SHP77 treated with DMSO at 0.1 percent for 48 hours (cell line): ENCODE measurements around the gene CCP110.
"Not testable (repeated sequence)": the region's sequence is repeated elsewhere in the genome, so short reads cannot be mapped to it uniquely, and the experiment has no call there.

Experiments used
- DNase-seq: peaks from one replicate; lab custom pipeline; 2025; lab: John Stamatoyannopoulos, UW

CCP110 gene

DNA sequence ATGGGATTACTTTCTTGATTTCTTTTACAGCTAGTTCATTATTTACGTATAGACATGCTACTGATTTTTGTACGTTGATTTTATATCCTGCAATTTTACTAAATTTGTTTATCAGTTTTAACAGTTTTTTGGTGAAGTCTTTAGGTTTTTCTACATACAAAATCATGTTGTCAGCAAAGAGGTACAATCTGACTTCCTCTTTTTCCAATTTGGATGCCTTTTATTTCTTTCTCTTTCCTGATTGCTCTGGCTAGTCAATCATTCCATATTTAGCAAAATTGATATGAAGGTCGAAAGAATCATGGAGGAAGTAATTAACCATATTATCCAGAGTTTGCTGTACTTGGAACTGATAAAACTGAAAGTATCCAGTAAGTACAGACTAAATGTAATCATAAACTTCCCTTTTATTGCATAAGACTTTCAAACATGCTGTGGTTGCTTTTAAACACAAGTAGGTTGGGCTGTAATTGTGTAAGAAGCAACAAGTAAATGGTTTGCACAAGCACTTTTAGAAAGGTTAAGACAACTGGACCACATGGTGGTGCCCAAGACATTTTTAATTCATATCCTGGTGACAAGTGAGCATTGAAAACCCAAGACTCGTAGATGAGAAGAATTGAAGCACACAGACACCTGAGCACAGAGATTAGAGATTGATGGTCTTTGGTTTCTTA, 10.2 kb upstream of the CCP110 start:
- no peak for DNase-seq

DNA sequence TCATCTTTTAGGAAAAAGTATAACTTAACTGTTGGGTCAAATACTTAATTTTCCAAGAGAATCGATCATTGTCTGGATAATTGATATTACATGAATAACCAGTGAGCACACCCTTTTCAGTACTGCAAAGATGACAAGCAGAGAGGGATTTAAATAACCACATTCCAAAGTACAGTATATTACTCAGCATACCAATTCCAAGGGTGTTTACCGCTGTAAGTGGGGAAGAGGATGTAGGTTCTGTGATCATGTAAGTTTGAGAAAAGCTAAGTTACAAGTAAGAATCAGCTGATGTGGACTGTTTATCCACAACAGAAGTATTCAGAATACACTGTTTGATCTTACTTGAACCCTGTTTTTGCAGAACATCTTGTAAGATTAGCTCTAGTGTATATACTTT, 8.0 kb upstream of the CCP110 start:
- no peak for DNase-seq

DNA sequence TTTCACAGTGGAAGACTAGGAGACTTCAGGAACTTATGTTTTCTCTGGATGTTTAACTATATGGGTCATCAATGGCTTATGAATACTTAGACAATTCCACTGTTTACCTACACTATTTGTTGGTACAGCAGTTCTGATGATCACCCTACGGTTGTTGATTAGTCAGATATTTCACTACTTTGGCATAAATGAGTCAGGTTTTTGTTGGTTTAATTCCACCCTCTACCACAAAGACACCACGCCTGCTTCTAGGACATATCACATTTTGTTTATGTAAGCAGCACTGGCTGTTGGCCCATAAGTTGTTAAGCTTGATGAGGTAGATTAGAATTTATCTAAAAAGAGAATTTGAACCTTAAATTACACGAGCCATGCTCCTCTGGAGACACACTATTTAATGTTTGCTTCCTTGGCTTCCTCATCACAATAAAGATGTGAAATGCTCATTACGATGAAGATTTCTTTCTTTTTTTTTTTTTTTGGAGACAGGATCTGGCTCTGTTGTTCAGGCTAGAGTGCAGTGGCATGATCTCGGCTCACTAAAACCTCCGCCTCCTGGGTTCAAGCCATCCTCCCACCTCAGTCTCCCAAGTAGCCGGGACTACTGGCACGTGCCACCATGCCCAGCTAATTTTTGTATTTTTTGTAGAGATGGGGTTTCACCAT, 6.2 kb upstream of the CCP110 start:
- DNase-seq, result no peak

DNA sequence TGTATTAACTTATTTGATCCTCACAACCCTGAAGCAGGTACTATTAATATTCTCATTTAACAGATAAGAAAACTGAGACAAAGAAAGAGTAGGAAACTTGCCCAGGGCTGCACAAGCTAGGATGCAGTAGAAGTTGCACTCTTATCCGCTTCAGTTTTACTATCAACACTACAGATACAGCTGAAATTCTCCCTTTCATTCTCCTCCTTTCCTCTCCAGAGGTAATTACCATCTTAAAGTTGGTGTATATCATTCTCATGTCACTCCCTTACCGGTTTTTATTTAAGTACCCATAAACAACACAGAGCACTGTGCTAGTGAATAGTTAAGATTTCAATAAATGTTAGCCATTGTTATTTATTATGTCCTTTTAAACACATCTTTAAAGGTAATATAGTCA, 5.4 kb upstream of the CCP110 start:
- no peak for DNase-seq

DNA sequence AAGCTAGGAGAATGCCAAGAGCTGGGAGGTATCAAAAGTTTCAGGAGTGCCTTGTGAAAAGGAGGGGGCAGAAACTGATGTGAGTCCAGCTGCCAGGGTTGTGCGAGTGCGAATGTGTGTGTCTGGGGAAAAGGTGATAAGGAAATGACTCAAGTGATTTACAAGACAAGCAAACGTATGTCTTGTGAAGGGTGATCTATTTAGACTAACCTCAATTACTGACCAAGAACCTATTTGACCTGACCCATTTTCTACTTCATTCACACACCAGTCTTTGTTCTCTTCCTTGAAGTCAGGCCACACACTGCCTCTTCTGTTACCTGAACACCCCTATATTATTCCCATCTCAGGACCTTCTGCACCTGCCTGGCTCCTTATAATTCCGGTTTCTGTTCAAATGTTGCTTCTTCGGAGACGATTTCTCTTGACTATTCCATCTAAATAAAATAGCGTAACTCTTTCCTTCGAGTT, 2.8 kb upstream of the CCP110 start:
- DNase-seq, result no peak

DNA sequence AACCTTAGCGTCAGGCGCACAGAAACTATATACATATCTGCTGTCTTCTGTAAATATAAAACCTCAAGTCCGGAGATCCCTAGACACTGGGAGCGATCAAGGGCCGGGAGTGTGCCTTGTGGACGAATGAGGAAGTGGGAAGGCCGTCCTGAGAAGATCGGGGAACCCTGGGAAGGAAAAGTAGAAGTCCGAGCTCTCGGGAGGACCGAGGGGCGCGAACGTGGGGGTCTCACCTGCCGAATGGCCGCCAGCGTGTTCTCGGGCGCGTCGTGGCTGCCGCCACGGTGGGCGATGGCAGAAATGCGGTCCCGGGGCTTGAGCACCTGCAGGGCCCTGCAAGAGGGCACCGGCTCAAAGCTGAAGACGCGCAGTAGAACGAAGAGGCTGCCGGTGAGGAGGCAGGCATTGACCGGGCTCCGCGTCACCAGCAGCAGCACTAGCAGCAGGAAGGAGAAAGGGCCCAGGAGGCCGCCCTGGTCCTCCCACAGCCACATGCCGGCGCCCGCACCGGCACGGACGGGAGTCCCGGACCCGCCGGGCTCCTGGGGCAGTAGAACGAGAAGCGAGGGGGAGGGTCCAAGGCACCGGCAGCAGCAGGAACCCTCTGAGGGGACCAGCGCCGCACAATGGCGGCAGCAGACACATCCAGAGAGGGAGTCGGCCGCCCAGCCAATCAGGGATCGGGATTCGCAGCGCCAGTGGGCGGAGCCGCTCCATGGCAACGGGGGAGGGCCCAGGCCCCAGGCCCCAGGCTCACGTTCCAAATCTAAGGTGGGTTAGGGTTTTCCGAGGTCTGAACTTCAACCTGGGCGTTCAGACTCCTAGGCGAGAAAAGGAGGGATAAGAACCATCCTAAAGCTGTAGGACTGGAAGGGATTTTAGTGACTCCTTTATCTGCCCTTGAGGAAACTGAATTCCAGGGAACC, 2.0 kb upstream of the CCP110 start, which contains the start of gene GDE1:
GDE1 (minus strand) TSS at position 628 of the 926 bp plus-strand sequence; CDS start at position 494, 134 bp downstream.
- DNase-seq, result peak; percentile 29

DNA sequence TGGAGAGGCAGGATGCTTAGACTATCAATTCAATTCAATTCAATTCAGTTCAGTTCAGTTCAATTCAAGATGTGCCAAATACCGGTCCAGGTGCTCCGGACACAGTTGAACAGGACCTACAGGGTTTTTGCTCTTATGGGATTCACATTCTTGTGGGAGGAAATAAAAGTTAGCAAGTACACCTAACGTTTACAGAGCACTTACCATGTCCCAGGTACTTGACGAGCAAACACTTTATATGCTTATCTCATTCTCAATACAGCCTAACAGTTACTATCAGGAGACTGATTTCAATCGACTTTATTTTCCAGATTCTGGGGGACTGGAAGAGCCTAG, 1.4 kb upstream of the CCP110 start:
- DNase-seq, result no peak

DNA sequence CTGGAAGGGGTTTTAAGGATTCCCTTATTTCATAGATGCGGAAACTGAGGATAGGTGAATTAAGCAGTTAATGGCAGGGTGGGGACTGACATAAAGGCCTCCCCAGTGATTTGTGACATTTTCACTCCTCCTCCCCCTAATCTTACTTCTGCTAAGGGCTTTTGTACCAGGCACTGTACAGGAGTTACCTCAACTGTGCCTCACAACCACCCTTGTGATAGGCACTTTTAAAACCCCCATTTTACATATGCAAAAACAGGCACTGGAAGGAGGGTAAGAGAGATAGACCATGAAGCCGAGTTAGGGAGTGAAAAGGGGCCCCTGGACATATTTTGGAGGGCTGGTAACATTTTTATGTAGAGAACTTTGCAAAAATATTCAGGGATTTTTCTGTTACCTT, 982 bp upstream of the CCP110 start:
- DNase-seq, result no peak

DNA sequence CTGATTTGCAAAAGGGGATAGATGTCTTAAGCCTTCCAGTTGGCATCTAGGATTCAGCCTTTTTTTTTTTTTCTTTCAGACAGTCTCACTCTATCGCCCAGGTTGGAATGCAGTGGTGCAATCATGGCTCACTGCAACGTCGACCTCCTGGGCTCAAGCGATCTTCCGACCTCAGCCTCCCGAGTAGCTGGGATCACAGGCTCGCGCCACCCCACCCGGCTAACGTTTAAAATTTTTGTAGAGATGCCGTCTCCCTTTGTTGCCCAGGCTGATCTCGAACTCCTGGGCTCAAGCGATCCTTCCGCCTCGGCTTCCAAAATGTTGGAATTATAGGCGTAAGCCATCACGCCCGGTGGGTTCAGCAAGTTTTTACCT, 571 bp upstream of the CCP110 start:
- DNase-seq, result no peak

DNA sequence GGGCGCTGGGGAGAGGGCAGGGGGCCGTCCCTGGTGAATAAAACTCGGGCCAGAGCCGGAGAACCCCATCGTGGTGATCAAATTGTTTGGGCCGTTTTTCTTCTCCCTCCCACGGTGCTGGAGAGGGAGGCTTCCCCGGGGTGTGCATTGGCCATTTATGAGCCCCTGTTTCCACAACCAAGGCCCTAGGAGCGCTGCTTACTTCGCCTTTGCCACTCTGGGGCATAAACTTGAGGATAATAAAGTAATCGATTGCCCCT, 544 bp downstream of the CCP110 start:
- DNase-seq, result no peak

DNA sequence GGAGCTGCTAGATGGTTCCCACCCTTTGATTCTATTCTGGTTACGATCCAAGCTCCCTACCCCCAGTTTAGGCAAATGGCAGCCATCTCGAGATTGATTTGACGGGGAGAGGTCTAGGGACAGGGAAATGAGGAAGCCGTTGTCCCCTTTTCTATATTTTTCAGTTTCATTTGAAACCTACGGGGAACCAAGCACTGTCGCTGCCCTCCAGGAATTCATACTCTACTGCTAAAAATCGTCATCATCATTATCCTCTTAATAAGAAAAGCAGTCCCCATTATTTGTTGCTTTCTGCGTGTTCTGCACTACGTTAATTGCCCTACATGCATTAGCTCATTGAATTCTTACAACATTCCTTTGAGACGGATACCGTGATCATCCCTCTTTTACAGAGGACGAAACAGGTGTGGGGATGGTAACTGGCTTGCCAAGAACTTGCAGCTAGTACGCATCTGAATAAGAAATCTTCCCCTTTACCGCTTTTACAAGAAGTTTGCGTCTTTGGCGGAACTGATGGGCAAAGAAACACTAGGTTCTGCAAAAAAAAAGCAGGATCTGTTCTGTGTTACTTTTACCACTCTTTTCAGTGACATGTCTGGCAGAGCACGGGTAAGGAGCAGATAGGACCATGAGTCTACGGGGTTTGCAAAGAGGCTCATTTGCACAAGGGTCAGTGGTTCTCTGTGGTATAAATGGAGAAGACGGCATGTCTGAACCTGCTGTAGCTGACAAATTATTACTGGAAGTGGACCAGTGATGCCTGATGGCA, 1.1 kb downstream of the CCP110 start:
- DNase-seq, result peak; percentile 27

DNA sequence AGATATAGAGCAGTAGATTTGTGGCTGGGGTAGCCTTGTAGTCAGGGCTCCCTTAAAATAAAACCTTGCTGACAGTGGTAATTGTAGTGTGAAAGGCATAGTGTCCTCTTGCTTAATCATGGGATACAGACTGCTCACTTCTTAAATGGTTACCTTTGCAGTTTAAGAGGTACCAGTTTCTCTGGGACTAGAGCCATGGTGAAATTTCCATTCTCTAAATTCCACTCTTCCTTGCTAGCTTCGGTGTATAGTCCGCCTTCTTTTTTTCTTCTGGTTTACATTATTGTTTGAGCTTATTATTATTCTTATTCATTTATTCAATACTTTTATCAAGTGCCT, 1.6 kb downstream of the CCP110 start:
- peak; percentile 27 for DNase-seq

DNA sequence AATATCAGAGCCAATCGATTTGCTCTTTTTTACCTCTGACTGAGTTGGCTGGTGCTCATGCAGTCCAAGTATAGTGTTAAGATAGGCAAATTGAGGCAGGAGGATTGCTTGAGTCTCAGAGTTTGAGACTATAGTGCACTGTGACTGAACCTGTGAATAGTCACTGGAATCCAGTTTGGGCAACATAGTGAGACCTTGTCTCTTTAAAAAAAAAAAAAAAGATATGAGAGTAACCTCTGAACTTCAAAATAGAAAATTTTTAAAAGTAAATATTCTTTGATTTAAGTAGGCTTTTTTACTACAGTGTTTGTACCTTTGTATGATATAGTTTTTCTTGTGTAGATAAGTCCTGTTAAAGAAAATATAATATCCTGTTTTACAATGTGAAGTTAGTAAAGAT, 3.4 kb downstream of the CCP110 start:
- DNase-seq, result no peak

DNA sequence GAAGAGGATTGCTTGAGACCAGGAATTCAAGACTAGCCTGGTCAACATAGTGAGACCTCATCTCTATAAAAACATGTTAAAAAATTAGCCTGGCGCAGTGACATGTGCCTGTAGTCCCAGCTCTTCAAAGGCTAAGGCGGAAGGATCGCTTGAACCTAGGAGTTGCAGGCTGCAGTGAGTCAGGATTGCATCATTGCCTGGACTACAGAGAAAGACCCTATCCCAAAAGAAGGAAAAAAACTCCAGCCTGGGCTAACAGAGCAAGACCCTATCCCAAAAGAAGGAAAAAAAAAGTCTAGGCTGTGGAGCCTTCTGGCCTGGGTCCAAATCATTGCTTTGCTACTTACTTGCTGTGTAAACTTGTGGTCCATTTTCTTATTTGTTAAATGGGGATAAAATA, 4.9 kb downstream of the CCP110 start:
- no peak for DNase-seq

DNA sequence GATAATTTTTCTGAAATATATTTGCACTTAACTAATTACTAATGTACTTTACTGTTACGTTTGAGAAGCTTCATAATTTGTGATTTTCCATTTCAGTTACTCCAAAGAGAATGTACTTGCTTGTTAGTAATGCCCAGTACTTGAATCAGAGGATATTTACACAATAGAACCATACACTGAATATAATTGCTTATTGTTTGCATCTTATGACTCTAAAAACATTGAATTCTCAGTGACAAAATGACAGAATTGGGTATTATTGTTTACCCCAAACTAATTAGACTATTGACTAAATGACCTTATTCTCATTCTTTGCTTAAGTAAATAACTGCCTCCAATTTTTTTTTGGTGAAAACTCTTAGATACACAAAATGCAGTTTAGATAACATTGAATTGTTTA, 8.9 kb downstream of the CCP110 start:
- no peak for DNase-seq

DNA sequence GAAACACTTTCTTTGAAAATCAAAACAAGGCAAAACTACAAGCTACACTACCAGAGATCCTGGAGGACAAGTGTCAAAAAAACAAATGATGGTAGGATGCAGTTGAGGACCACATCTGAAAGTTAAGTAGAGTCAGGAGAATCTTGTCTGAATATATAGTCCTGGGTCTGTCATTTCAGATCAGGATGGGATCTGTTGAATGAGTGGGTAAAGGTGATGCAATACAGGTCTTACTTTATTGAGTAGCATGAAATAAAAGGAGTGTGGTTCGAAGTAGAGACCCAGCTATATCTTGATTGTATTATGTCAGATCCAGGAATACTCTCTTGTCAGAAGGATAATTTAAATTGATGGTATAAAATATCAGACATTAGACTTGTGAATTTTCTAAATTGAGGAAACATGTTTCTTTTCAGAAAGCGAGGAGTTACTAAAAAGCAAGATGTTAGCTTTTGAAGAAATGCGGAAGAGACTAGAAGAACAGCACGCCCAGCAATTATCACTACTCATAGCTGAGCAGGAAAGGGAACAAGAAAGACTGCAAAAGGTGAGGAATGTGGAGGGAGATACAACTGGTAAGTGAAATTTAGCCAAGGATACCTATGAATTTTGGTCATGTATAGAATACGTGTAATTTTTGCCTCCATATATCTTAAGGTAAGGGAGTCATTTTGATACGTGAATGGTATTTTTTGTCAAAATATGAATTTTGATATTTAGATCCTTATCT, 16.7 kb downstream of the CCP110 start:
- no peak for DNase-seq

DNA sequence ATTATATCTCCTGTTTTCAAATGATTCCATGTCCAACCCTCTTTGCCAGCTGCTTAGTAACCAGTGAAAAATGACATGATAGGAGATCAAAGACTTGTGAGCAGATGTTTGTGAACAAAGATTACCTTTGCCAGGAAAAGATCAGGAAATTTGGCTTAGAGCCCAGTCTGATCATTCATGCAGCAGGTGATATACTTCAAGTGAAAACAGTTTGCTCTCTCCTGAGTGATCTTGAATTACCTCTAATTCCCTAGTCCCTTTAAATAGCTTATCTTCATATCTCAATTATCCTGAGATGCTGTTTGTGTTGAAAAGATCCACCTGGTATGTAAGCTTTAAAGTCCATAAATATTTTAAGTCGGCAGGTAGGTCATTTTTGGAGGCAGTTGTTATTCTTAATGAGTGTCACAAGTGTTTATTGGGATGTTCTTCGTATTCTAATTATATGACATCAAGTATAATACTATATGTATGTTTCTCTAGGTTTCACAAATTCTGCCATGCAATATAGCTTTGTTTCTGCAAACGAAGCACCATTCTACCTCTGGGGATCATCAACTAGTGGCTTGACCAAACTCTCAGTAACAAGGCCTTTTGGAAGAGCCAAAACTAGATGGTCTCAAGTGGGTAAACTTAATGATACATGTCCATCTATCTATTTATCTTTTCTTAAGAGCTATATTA, 18.5 kb downstream of the CCP110 start:
- DNase-seq, result peak; percentile 73

DNA sequence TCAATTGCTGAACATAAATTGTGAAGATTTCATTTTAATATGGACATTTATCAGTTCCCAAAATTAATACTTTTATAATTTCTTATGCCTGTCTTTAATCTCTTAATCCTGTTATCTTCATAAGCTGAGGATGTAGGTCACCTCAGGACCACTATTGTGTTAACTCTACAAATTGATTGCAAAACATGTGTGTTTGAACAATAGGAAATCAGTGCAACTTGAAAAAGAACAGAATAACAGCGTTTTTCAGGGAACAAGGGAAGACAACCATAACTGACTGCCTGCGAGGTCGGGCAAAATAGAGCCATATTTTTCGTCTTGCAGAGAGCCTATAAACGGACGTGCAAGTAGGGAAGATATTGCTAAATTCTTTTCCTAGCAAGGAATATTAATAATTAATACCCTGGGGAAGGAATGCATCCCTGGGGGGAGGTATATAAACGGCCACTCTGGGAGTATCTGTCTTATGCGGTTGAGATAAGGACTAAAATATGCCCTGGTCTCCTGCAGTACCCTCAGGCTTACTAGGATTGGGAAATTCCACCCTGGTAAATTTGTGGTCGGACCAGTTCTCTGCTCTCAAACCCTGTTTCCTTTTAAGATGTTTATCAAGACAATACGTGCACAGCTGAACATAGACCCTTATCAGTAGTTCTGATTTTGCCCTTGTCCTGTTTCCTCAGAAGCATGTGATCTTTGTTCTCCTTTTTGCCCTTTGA, 19.7 kb downstream of the CCP110 start:
- not testable (repeated sequence) for DNase-seq

DNA sequence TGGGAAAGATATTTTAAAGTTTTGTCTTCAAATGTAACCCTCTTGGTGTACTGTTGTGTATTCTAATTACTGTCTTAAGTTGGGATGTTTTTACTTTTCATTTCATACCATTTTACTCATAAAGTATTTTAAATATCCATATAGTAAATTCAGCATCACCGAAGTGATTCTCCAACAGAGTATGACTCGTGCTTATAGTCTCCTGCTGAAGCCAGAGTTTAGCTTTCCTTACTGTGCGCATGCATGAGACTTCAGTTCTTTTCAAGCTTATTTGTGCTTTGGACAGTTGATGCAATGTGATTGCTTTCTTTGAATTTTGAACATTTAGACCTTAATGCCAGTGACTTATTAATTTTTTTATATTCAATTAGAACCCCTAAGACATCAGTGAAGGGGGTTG, 24.4 kb downstream of the CCP110 start:
- no peak for DNase-seq

DNA sequence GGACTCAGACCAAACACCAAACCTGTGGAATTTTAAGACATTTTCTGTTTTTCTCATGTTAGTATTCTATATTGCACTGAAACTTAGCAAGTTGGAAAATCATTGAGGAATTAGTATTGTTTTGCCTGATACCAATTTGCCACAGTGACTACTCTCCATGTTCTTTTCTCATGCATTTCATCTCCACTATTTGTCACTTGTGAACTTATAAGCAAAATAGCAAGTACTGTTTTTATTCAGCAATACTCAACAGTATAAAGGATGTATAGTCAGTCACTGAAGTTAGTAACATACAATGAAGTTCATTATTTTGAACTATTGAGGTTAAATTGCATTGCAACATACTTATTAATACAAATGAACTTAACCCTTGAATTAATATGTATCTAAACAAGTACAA, 25.9 kb downstream of the CCP110 start:
- no peak for DNase-seq
